ENCODE data around the gene LYG1.

- no peak for TF ChIP-seq CTCF (IDR thresholded peaks at IDR 0.05)
- no peak for TF ChIP-seq TCF7L2 (IDR thresholded peaks at IDR 0.05; ENCODE audit: low read depth, low read length)
- no peak for TF ChIP-seq REST (IDR thresholded peaks at IDR 0.05; ENCODE audit: insufficient read depth in 1 of 2, low read depth in 2 of 2, low read length in 1 of 2)
Measured at GRCh38 chr2:99346218-99346617, 45.2 kb upstream of the LYG1 start.

Measured in Panc1 (cell line).